ENCODE data around the gene HIPK4.

HIPK4 gene

GRCh38 chr19:40348125-40348913, 41.7 kb downstream of the HIPK4 start, which contains the start of the genes C19orf47 and PLD3:
TSS of gene C19orf47 (minus strand) at chr19:40348397. CDS start at chr19:40341857, 6,540 bp downstream.
TSS of gene PLD3 (plus strand) at chr19:40348695. CDS start at chr19:40366484, 17,789 bp downstream.
- peak; percentile 100 for DNase-seq (ENCODE audit: low read depth, low spot score)
- in situ Hi-C loops (cut with HindIII; ENCODE audit: low sequenced_read_pairs) = no loop called here
- TF ChIP-seq, protein P1, sequence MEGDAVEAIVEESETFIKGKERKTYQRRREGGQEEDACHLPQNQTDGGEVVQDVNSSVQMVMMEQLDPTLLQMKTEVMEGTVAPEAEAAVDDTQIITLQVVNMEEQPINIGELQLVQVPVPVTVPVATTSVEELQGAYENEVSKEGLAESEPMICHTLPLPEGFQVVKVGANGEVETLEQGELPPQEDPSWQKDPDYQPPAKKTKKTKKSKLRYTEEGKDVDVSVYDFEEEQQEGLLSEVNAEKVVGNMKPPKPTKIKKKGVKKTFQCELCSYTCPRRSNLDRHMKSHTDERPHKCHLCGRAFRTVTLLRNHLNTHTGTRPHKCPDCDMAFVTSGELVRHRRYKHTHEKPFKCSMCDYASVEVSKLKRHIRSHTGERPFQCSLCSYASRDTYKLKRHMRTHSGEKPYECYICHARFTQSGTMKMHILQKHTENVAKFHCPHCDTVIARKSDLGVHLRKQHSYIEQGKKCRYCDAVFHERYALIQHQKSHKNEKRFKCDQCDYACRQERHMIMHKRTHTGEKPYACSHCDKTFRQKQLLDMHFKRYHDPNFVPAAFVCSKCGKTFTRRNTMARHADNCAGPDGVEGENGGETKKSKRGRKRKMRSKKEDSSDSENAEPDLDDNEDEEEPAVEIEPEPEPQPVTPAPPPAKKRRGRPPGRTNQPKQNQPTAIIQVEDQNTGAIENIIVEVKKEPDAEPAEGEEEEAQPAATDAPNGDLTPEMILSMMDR (IDR thresholded peaks at IDR 0.05; ENCODE audit: low read depth, low read length) = no peak
- peak within 1 kb of the TSS; percentile 95 for H3K4me3 ChIP-seq (ENCODE audit: low read depth, low read length)

GRCh38 chr19:40344422-40344821, 45.6 kb downstream of the HIPK4 start:
- H3K4me3 ChIP-seq (ENCODE audit: low read depth, low read length) = no peak overlapping the region
- DNase-seq (ENCODE audit: low read depth, low spot score) = no peak
- TF ChIP-seq, protein P1 (IDR thresholded peaks at IDR 0.05; ENCODE audit: low read depth, low read length) = no peak
- in situ Hi-C loops (cut with HindIII; ENCODE audit: low sequenced_read_pairs) = no loop called here

DNA sequence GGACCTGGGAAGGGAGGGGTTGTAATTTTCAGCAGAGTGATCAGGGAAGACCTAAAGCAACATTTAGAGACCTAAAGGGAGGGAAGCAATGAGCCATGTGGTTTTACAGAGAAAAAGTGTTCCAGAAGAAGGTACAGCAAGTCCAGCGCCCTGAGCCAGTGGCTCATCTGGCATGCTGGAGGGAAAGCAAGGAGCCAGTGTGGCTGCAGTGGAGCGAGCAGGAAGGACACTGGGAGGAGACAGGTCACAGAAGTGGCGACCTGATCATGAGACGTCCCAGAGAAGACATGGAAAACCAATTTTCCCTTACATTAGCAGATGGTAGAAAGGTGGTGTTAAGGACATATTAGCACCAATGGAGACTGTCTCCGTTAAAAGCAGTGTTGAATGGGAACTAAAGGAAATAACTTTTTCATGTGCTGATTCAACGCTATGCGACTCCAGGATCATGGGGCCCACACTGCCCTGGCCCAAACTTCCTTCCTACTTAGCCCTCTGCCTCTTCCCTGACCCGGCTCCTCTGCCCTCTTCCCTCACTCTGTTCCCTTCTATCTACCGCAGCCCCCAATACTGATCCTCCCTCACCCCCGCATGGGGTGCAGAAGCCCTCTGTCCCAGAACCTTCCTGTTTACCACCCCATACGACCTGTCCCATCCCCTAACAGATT, 47.2 kb downstream of the HIPK4 start:
- no peak overlapping the region for H3K4me3 ChIP-seq (ENCODE audit: low read depth, low read length)
- DNase-seq (ENCODE audit: low read depth, low spot score) = no peak
- TF ChIP-seq, protein P1 (IDR thresholded peaks at IDR 0.05; ENCODE audit: low read depth, low read length) = no peak
- in situ Hi-C loops (cut with HindIII; ENCODE audit: low sequenced_read_pairs) = no loop called here

- H3K4me3 ChIP-seq (ENCODE audit: low read depth, low read length) = no peak overlapping the region
- DNase-seq (ENCODE audit: low read depth, low spot score) = no peak
- in situ Hi-C loops (cut with HindIII; ENCODE audit: low sequenced_read_pairs) = no loop called here
- TF ChIP-seq, protein P1 (IDR thresholded peaks at IDR 0.05; ENCODE audit: low read depth, low read length) = no peak
Observed at GRCh38 chr19:40341601-40342482, 48.1 kb downstream of the HIPK4 start.

GRCh38 chr19:40339018-40339728, 50.8 kb downstream of the HIPK4 start:
- no peak for DNase-seq (ENCODE audit: low read depth, low spot score)
- in situ Hi-C loops (cut with HindIII; ENCODE audit: low sequenced_read_pairs) = no loop called here
- no peak overlapping the region for H3K4me3 ChIP-seq (ENCODE audit: low read depth, low read length)
- TF ChIP-seq, protein P1 (IDR thresholded peaks at IDR 0.05; ENCODE audit: low read depth, low read length) = no peak
